Neural cell (in vitro differentiated cells): ENCODE data around the gene ARRB1. TPM values are rescaled to one million over a fixed set of nuclear protein-coding genes. Genes with fewer than 3 reads are reported as not detected.

Source experiments
- H2AFZ ChIP-seq: fragments of 200-600, 300-800 bp; sonication (generic), shearing (Covaris generic); 2 replicates; pipeline ENCODE4 v1.6.0; 2014; ENCODE audit warnings: low read depth, mild to moderate bottlenecking, antibody characterized with exemption, low read length, moderate library complexity
- H3F3A ChIP-seq: fragments of 200-600 bp; shearing (Covaris generic); 2 replicates; pipeline ENCODE4 v1.6.1; 2016; ENCODE audit warnings: mild to moderate bottlenecking, moderate library complexity, mixed read lengths, antibody characterized with exemption, low read length; ENCODE audit not compliant: insufficient read depth, poor library complexity, severe bottlenecking
- H3K27ac ChIP-seq: fragments of 200-600, 300-800 bp; sonication (generic), shearing (Covaris generic); 2 replicates; pipeline ENCODE4 v1.5.1; 2014; ENCODE audit warnings: mild to moderate bottlenecking, low read length, moderate library complexity
- H3K27me3 ChIP-seq: fragments of 300-800, 200-600 bp; sonication (generic), shearing (Covaris generic); 2 replicates; pipeline ENCODE4 v1.6.0; 2014; ENCODE audit warnings: mild to moderate bottlenecking, low read depth, low read length, moderate library complexity; ENCODE audit not compliant: insufficient read depth
- H3K36me3 ChIP-seq: fragments of 300-800, 200-600 bp; sonication (generic), shearing (Covaris generic); 2 replicates; pipeline ENCODE4 v1.5.1; 2014; ENCODE audit warnings: mild to moderate bottlenecking, antibody characterized with exemption, low read length, moderate library complexity; ENCODE audit not compliant: insufficient read depth
- H3K4me2 ChIP-seq: fragments of 300-800, 200-600 bp; sonication (generic), shearing (Covaris generic); 2 replicates; pipeline ENCODE4 v1.6.0; 2014; ENCODE audit warnings: mild to moderate bottlenecking, low read length
- H3K4me3 ChIP-seq: fragments of 300-800, 200-600 bp; sonication (generic), shearing (Covaris generic); 2 replicates; pipeline ENCODE4 v1.5.1; 2014; ENCODE audit warnings: mild to moderate bottlenecking, low read length, moderate library complexity
- H3K79me2 ChIP-seq: fragments of 200-600 bp; shearing (Covaris generic); replicated peaks from 2 replicates; pipeline ENCODE4 v1.6.0; 2014; ENCODE audit warnings: mild to moderate bottlenecking, low read length, moderate library complexity; ENCODE audit not compliant: insufficient read depth
- H3K9ac ChIP-seq: fragments of 300-800, 200-600 bp; sonication (generic), shearing (Covaris generic); 2 replicates; pipeline ENCODE4 v1.6.1; 2016; ENCODE audit warnings: mild to moderate bottlenecking, low read length, mixed read lengths
- H3K9me2 ChIP-seq: fragments of 200-600 bp; shearing (Covaris generic); 2 replicates; pipeline ENCODE4 v1.6.1; 2016; ENCODE audit warnings: mild to moderate bottlenecking, low read length, mixed read lengths; ENCODE audit not compliant: insufficient read depth
- H3K9me3 ChIP-seq: fragments of 200-600, 300-800 bp; sonication (generic), shearing (Covaris generic); 2 replicates; pipeline ENCODE4 v1.6.1; 2016; ENCODE audit warnings: mild to moderate bottlenecking, mixed run types, low read length, moderate library complexity, mixed read lengths
- H4K20me1 ChIP-seq: fragments of 200-600 bp; shearing (Covaris generic); 2 replicates; pipeline ENCODE4 v1.6.1; 2016; ENCODE audit warnings: mild to moderate bottlenecking, mixed run types; ENCODE audit not compliant: insufficient read depth
- EP300 ChIP-seq: fragments of 450-650 bp; conservative IDR thresholded peaks from 2 replicates; pipeline ENCODE4 v1.6.1; 2014; ENCODE audit warnings: antibody characterized with exemption, mild to moderate bottlenecking, moderate library complexity; ENCODE audit not compliant: poor library complexity, severe bottlenecking
- EZH2 ChIP-seq: fragments of 200-600, 300-800 bp; shearing (Covaris generic), sonication (generic); IDR thresholded peaks from 2 replicates; pipeline ENCODE4 v1.6.1; 2014; ENCODE audit warnings: antibody characterized with exemption, low read length, borderline replicate concordance, mild to moderate bottlenecking; ENCODE audit not compliant: insufficient read depth, poor library complexity, severe bottlenecking
- MXI1 ChIP-seq: fragments of 450-650 bp; conservative IDR thresholded peaks from 2 replicates; pipeline ENCODE4 v1.6.1; 2014; ENCODE audit warnings: antibody characterized with exemption, mild to moderate bottlenecking; ENCODE audit not compliant: poor library complexity, severe bottlenecking
- POLR2AphosphoS5 ChIP-seq: IDR thresholded peaks from 2 replicates; pipeline ENCODE4 v1.6.1; 2012
- RAD21 ChIP-seq: fragments of 450-650 bp; conservative IDR thresholded peaks from 2 replicates; pipeline ENCODE4 v1.6.1; 2014; ENCODE audit warnings: antibody characterized with exemption, mild to moderate bottlenecking, moderate library complexity
- SMC3 ChIP-seq: fragments of 450-650 bp; conservative IDR thresholded peaks from 2 replicates; pipeline ENCODE4 v1.6.1; 2014; ENCODE audit warnings: antibody characterized with exemption, mild to moderate bottlenecking, moderate library complexity; ENCODE audit not compliant: poor library complexity
- TAF1 ChIP-seq: IDR thresholded peaks from 2 replicates; pipeline ENCODE4 v1.6.1; 2012; ENCODE audit warnings: low read depth
- polyA plus RNA-seq: library from polyadenylated mRNA; depleted of rRNA; stranded (reverse); fragments of >200 nt; gene quantifications from 2 replicates; pipeline ENCODE4 v1.2.3, GENCODE V29; 2014
- TF ChIP-seq, protein P1 (sequence below): IDR thresholded peaks from 2 replicates; pipeline ENCODE4 v1.6.1; 2012; ENCODE audit warnings: borderline replicate concordance
- TF ChIP-seq, protein P2 (sequence below): fragments of 450-650 bp; IDR thresholded peaks from 2 replicates; pipeline ENCODE4 v1.5.1; 2014; ENCODE audit warnings: antibody characterized with exemption, mild to moderate bottlenecking, moderate library complexity; ENCODE audit not compliant: poor library complexity, severe bottlenecking

Gene ARRB1
- polyA plus RNA-seq, 1 donor from 2014 or later = 5.7 TPM

DNA sequence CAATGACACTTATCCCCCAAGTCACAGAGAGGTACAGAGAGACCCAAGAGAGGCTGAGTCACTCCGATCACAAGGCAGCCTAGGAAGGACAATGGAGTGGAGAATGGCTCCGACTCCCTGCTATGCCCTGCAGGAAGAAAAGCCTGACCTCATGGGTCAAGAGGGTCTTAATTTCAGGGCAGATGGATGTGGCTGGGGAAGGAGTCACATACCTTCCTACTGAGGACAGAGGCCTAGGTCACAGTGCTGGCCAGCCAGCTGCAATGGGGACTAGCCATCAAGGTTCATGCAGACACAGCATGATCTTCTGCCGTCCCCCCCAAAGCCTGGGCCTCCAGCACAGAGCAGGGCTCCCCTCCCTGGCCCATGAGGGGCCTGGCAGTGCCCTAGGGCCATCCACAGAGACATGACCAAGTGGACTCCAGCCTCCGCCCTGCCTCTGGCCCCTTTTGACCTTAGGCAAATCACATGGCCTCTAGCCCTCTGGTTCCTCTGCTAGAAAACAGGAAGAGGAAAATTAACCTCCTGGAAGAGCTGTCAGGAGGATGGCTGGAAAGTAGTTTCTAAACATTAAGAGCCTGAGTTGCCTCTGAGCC is 1.8 kb downstream of the ARRB1 start:
- Histone ChIP-seq H2AFZ (no peak overlapping the region), H3K4me2 (no peak overlapping the region), H3K9me3 (no peaks in the 10 kb centered on the region), H3K4me3 (peak overlapping the region; percentile 85), H3F3A (no peaks in the 10 kb centered on the region), H4K20me1 (no peaks in the 10 kb centered on the region), H3K27me3 (peaks cover 10% of the 10 kb centered on the region), H3K79me2 (no peaks in the 10 kb centered on the region), H3K27ac (no peak overlapping the region), H3K9ac (no peak overlapping the region), H3K36me3 (no peaks in the 10 kb centered on the region), H3K9me2 (no peaks in the 10 kb centered on the region)
- TF ChIP-seq EP300 (no peak), SMC3 (no peak), EZH2 (no peak), TAF1 (no peak), POLR2AphosphoS5 (no peak), MXI1 (no peak), RAD21 (no peak)
- TF ChIP-seq, protein P1, sequence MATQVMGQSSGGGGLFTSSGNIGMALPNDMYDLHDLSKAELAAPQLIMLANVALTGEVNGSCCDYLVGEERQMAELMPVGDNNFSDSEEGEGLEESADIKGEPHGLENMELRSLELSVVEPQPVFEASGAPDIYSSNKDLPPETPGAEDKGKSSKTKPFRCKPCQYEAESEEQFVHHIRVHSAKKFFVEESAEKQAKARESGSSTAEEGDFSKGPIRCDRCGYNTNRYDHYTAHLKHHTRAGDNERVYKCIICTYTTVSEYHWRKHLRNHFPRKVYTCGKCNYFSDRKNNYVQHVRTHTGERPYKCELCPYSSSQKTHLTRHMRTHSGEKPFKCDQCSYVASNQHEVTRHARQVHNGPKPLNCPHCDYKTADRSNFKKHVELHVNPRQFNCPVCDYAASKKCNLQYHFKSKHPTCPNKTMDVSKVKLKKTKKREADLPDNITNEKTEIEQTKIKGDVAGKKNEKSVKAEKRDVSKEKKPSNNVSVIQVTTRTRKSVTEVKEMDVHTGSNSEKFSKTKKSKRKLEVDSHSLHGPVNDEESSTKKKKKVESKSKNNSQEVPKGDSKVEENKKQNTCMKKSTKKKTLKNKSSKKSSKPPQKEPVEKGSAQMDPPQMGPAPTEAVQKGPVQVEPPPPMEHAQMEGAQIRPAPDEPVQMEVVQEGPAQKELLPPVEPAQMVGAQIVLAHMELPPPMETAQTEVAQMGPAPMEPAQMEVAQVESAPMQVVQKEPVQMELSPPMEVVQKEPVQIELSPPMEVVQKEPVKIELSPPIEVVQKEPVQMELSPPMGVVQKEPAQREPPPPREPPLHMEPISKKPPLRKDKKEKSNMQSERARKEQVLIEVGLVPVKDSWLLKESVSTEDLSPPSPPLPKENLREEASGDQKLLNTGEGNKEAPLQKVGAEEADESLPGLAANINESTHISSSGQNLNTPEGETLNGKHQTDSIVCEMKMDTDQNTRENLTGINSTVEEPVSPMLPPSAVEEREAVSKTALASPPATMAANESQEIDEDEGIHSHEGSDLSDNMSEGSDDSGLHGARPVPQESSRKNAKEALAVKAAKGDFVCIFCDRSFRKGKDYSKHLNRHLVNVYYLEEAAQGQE = no peak
- TF ChIP-seq, protein P2, sequence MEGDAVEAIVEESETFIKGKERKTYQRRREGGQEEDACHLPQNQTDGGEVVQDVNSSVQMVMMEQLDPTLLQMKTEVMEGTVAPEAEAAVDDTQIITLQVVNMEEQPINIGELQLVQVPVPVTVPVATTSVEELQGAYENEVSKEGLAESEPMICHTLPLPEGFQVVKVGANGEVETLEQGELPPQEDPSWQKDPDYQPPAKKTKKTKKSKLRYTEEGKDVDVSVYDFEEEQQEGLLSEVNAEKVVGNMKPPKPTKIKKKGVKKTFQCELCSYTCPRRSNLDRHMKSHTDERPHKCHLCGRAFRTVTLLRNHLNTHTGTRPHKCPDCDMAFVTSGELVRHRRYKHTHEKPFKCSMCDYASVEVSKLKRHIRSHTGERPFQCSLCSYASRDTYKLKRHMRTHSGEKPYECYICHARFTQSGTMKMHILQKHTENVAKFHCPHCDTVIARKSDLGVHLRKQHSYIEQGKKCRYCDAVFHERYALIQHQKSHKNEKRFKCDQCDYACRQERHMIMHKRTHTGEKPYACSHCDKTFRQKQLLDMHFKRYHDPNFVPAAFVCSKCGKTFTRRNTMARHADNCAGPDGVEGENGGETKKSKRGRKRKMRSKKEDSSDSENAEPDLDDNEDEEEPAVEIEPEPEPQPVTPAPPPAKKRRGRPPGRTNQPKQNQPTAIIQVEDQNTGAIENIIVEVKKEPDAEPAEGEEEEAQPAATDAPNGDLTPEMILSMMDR = no peak

GRCh38 chr11:75347781-75348566 is 3.5 kb downstream of the ARRB1 start:
- H3K9ac ChIP-seq = no peak overlapping the region
- H3K4me2 ChIP-seq = no peak overlapping the region

More at GRCh38 chr11:75347781-75348566, 3.5 kb downstream of the ARRB1 start:
- no peaks in the 10 kb centered on the region for H3K79me2 ChIP-seq
- no peak overlapping the region for H3K27ac ChIP-seq
- no peaks in the 10 kb centered on the region for H3K9me2 ChIP-seq
- TF ChIP-seq EZH2 (no peak), POLR2AphosphoS5 (no peak), SMC3 (no peak), RAD21 (no peak)
- TF ChIP-seq, protein P1 = no peak
- TF ChIP-seq, protein P2 = no peak
- H3K9me3 ChIP-seq = no peaks in the 10 kb centered on the region
- no peak overlapping the region for H3K4me3 ChIP-seq
- H3K36me3 ChIP-seq = no peaks in the 10 kb centered on the region
- no peak overlapping the region for H2AFZ ChIP-seq
- no peaks in the 10 kb centered on the region for H3F3A ChIP-seq
- no peaks in the 10 kb centered on the region for H4K20me1 ChIP-seq
- peaks cover 10% of the 10 kb centered on the region for H3K27me3 ChIP-seq
